H1 (cell line): ENCODE results near the gene FOSL1. TPM values are rescaled to one million over a fixed set of nuclear protein-coding genes. Genes with fewer than 3 reads are reported as not detected.

Experiments used
- CREB1 ChIP-seq: IDR thresholded peaks from 2 replicates; pipeline ENCODE4 v1.6.1; 2012; ENCODE audit warnings: inconsistent platforms
- FOSL1 ChIP-seq: IDR thresholded peaks from 2 replicates; pipeline ENCODE4 v1.6.1; 2011; ENCODE audit warnings: mild to moderate bottlenecking, low read depth, low read length, moderate library complexity; ENCODE audit not compliant: insufficient read depth
- GABPA ChIP-seq: IDR thresholded peaks from 2 replicates; pipeline ENCODE4 v1.6.1; 2011; ENCODE audit warnings: mild to moderate bottlenecking, low read length, moderate library complexity, borderline replicate concordance; ENCODE audit not compliant: insufficient read depth
- JUND ChIP-seq: IDR thresholded peaks from 2 replicates; pipeline ENCODE4 v1.6.1; 2011; ENCODE audit warnings: mild to moderate bottlenecking, improper control_type of control experiment, low read length
- KDM4A ChIP-seq: IDR thresholded peaks from one replicate; pipeline ENCODE4 v1.7.1; 2012; ENCODE audit warnings: low read depth, mild to moderate bottlenecking, moderate library complexity, low read length, inconsistent platforms; ENCODE audit not compliant: severe bottlenecking
- MAX ChIP-seq: IDR thresholded peaks from 2 replicates; pipeline ENCODE4 v1.6.1; 2012; ENCODE audit warnings: inconsistent platforms
- POLR2A ChIP-seq, 2 experiments: IDR thresholded peaks; 1 replicate in 1 of 2; 2 replicates in 1 of 2; pipeline ENCODE4 v1.6.1; 2011; ENCODE audit warnings: low read depth in 2 of 2, low read length in 2 of 2, mild to moderate bottlenecking in 2 of 2; ENCODE audit errors: control extremely low read depth in 1 of 2
- SIN3A ChIP-seq, 2 experiments: IDR thresholded peaks in 1 of 2; conservative IDR thresholded peaks in 1 of 2; 2 replicates each; pipeline ENCODE4 v1.6.1; 2011 to 2012; ENCODE audit warnings: low read length in 2 of 2, improper control_type of control experiment in 1 of 2, low read depth in 1 of 2, mild to moderate bottlenecking in 1 of 2
- SIRT6 ChIP-seq: IDR thresholded peaks from one replicate; pipeline ENCODE4 v1.7.1; 2012; ENCODE audit warnings: low read length, inconsistent platforms
- SP4 ChIP-seq: IDR thresholded peaks from 2 replicates; pipeline ENCODE4 v1.6.1; 2012; ENCODE audit warnings: low read length, inconsistent platforms
- SRF ChIP-seq: IDR thresholded peaks from 2 replicates; pipeline ENCODE4 v1.6.1; 2011; ENCODE audit warnings: mild to moderate bottlenecking, low read depth, low read length, moderate library complexity
- TAF1 ChIP-seq: IDR thresholded peaks from 2 replicates; pipeline ENCODE4 v1.6.1; 2011; ENCODE audit warnings: mild to moderate bottlenecking, low read depth, low read length
- TAF7 ChIP-seq: optimal IDR thresholded peaks from 2 replicates; pipeline ENCODE3; 2011; ENCODE audit warnings: low read depth, mild to moderate bottlenecking, inconsistent platforms, low read length, moderate library complexity, borderline replicate concordance
- TBP ChIP-seq: IDR thresholded peaks from 2 replicates; pipeline ENCODE4 v1.6.1; 2011; ENCODE audit warnings: low read depth, low read length, improper control_type of control experiment
- polyA plus RNA-seq, 7 experiments: library from polyadenylated mRNA; depleted of rRNA in 3 of 7; stranded (reverse) in 5 of 7; unstranded in 2 of 7; fragments of >200 nt in 5 of 7; fragments of 200-250 nt in 2 of 7; gene quantifications; 1 replicate in 5 of 7; 2 replicates in 1 of 7; 4 replicates in 1 of 7; pipeline versions ENCODE4 v1.2.1 to v1.2.3, GENCODE V29; 2011 to 2013; ENCODE audit warnings: missing spikeins in 2 of 7, mixed read lengths in 2 of 7
- total RNA-seq: library from RNA; stranded (reverse); fragmentation: NEBNext Ultra II Directional; extraction: Animal tissue kit (Norgen Biotek cat#: 25700); gene quantifications from 2 replicates; pipeline ENCODE4 v1.2.1, GENCODE V29; 2021

Gene FOSL1
- total and polyA plus RNA-seq, 2 of the 8 experiments (the other 6 are each of a cell fraction or from before 2014, with no cell fraction given), result 6.3 to 7.2 TPM

GRCh38 chr11:65890324-65891218 lies 9.6 kb downstream of the FOSL1 start, which contains the start of gene CCDC85B (continued):
- TF ChIP-seq SP4 (peak; percentile 44; the same call in 1 of the 2 replicates), CREB1 (peak; percentile 32; the same call in 1 of the 2 replicates), TAF1 (peak; percentile 77), KDM4A (peak; percentile 73), JUND (no peak), MAX (peak; percentile 89), SIRT6 (no peak), SRF (no peak), TAF7 (peak; percentile 74), FOSL1 (no peak), TBP (peak; percentile 66; the same call in 1 of the 2 replicates), SIN3A (conservative IDR thresholded peaks at IDR 0.05 in 1 of 2, IDR thresholded peaks at IDR 0.05 in 1 of 2; ENCODE audit: low read depth in 1 of 2, low read length in 2 of 2) (no peak; a peak in 1 of 4 replicates), POLR2A (IDR thresholded peaks at IDR 0.05; ENCODE audit: control extremely low read depth in 1 of 2, low read depth in 2 of 2, low read length in 2 of 2) (peak in 1 of 2 experiments; percentile 81; a peak in 2 of 3 replicates), GABPA (0 out of 2 replicates have a peak, but pooled peaks have one; percentile 15)
